T-helper 1 cell (primary cell): Measurements from ENCODE around the gene MBP.

ENCODE experiments used
- DNase-seq, 5 donors: peaks; one replicate each; pipeline ENCODE4 v3.0.0-alpha.2; 2012 to 2020

The MBP gene

GRCh38 chr18:76985156-76985950, 147.2 kb downstream of the MBP start:
- DNase-seq = no peak

GRCh38 chr18:76984193-76985155, 148.1 kb downstream of the MBP start:
- DNase-seq = no peak

- DNase-seq = no peak
Observed at GRCh38 chr18:76983613-76984051, 149.0 kb downstream of the MBP start.

DNA sequence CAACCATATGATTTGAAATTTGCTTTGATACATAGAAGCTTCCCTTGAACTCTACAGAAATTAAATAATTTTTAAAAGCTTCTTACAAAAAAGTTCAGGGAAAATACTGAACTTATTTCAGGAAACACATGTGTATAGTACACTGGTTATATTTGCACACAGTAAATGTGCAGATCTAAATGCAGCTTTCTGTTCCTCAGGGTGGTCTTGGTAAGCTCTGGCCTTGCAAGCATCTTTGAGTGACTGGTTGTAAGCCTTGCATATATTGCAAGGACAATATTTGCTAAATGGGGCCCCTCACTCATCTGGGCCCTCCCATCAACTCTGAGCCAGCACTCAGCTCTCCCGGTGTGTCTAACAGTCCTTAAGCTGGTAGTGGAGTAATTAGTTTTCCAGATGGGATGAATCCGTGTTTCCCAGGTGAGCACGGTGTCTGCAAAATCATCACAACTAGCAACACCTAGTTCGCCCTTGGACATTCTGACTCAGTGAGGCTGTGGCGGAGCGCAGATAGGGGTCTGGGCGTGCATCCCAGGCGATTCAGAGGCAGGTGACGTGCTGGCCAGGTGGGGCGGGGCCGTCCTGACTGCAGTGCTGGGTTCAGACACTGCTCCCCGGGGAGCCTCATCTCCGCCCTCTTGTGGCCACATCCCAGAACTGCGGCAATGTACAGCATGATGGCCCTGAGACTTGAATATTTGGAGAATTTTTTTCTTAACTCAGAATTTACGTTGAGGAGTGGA, 149.6 kb downstream of the MBP start:
- peak; percentile 61 to 84 (median 75) for DNase-seq

- no peak for DNase-seq
Observed at GRCh38 chr18:76982038-76982437, 150.5 kb downstream of the MBP start.

- no peak for DNase-seq
Observed at GRCh38 chr18:76981396-76981968, 151.1 kb downstream of the MBP start.

GRCh38 chr18:76980663-76981395, 151.8 kb downstream of the MBP start:
- no peak for DNase-seq

GRCh38 chr18:76979906-76980305, 152.7 kb downstream of the MBP start:
- no peak for DNase-seq

DNA sequence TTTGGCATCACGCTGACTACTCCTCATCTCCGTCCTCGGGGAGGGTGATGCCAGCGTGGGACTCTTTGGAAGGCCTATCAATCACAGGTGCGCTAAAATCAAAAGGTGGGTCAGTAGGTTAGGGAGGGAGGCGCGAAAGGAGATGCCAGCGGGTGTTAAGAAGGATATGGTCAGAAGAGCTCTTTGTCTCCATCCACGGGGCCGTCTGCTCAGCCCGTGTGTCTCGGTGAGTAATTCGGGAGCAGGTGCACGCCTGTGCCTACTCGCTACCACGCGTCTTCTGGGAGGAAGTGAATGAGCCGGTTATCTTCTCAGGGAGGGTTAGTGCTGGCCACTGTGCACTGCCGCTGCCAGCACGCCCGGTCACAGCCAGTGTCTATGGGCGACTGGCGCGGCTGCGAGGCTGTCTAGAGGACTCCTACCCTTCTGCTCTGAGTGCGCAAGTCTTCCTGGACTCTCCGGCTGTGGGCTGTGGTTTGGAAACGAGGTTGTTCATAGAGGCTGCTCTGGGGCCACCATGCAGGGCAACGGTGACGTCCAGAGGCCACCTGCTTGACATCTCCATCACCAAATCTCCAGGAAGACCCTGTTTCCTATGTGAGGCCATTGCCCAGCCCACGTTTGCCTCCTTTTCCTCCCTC, 153.4 kb downstream of the MBP start:
- DNase-seq = no peak

DNA sequence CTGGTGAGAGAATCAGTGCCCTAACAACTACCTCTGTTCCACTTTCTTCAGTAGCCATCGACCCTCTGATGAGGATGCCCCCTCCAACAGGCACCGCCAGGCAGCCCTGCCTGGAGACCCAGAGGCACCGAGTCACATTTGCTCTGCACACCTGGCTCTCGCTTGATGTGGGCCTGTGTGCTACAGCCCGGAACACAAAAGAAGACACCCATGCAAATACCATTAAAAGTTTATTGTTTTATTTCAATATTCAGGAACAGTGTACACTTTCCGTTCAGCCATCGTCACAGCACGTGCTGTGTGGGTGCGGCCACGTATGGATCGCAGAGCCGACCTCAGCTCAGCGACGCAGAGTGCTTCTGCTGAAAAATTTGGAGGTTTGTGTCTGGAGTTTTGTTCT, 154.0 kb downstream of the MBP start:
- no peak for DNase-seq

DNA sequence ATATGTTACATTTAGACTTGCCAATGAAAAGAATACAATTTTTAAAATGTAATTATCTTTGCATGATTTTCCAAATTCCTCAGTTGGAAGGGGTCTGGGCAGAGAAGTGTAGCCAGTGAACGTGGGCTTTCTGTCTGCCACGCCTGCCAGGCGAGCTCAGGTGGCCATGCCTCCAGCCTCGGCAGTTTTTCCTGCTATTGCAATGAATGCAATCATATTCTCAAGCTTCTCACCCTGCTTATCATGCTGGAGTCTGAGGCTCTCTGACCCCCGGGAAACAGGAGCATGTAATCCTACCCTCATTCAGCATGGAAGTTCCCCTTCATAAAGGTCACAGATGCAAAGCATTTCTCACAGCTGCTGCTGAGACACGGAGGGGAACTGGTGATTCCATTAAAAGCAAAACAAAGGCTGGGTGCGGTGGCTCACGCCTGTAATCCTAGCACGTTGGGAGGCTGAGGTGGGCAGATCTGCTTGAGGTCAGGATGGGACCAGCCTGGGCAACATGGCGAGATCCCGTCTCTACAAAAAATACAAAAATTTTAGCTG, 154.8 kb downstream of the MBP start:
- DNase-seq = no peak

- DNase-seq = no peak
Observed at GRCh38 chr18:76977108-76977621, 155.4 kb downstream of the MBP start.

DNA sequence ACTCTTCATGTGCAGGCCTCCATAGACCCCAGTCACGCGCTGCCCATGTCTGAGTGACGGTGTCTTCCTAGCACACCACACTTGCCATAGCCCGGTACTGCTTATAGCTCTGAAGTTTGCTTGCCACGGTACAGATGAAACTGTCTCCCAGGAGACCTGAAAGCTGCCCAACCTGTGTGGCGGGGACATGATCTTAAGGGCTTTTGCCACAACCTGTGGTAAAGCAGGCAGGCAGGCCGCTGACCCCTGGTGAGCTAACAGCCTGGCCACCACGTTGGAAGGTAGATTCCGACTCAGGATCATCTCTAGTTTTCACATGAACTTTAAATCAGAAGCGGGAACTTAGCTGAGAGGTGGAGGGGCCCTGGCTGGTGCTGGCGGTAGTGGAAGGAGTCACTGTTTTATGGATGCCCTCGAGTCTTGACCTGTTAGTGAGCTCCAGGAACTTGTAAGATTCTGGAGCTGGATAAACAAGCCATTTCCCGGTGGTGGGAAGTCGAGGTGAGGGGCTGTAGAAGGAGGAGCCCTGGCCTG, 156.9 kb downstream of the MBP start:
- DNase-seq = no peak

GRCh38 chr18:76974386-76974785, 158.2 kb downstream of the MBP start:
- DNase-seq = no peak

DNA sequence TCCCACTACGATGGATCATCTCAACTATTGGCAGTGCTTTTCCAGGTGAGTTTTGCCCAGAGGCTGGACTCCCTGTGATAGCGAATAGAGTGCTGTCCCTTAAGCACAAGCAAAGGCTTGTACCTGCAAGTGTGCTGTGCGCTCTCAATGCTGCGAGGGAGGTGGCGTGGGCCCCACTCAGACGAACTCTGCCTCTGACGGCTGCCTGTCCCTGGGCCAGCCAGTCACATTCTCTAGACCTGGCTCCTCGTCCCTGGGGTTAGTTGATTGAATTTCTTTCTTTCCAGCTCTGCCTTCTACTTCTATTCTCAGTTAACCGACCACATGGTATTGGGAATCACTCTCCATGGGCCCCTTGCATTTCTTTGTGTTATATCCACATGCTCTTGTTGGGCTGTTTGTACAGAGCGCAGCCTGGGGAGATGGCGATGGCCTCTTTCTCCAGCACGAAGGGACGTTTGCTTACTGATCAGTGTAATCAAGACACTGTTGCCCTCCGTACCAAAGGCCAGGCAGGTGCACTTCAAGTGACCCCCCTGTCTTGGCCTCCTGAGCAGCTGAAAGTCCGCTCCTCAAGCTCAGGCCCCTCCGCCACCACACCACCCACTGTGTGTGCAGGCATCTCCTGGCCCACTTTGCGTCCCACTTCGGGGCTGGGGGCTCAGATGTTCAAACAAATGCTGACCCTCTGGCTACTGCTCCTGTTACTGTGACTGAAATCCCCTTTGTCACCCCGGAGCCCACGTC, 158.9 kb downstream of the MBP start:
- no peak for DNase-seq

DNA sequence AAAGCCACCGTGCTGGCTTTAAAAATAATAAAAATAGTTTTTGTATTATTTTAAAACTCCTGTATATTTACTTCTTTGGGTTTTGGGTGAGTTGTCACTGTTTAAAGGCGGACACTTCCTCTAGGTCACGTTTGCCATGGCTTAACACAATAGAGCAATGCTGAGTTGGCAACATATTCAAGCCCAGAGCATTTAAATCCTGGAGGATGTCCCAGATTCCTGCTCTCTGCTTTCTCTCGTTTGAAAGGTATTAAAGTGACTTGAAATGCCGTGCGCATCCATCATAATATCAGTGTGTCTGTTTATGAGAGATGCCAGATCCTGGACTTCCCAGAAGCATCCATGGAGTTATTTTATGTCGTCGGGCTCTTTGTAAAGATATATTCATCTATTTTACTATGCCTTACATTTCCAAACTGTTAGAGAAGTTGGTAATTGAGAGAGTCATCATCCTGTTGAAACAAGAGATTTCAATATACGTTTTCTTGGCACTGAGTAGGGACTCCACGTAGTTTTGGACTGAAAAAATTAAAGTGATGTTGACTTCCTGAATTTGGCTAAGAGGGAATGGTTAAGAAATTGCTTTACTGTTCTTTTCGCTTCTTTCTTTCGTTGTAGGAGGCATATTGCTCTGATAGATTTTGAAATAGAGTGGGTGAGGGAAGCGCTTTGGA, 159.6 kb downstream of the MBP start:
- no peak for DNase-seq

DNA sequence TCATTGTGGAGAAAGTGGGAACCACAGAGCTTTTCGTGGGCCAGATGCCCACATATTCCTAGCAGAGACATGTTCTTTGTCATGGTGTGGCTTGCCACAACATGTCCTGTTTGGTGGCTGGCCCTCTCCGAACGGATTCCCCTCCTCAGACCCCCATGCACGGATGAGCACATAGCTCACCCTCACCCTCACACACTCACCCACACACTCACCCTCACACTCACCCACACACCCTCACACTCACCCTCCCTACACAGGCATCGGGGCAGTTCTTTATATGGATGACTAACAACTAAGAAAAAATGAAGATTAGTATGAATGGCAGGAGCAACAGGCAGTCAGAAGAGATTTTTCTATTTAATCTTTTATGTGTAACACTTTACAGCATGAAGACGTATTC, 160.3 kb downstream of the MBP start:
- DNase-seq = no peak

DNA sequence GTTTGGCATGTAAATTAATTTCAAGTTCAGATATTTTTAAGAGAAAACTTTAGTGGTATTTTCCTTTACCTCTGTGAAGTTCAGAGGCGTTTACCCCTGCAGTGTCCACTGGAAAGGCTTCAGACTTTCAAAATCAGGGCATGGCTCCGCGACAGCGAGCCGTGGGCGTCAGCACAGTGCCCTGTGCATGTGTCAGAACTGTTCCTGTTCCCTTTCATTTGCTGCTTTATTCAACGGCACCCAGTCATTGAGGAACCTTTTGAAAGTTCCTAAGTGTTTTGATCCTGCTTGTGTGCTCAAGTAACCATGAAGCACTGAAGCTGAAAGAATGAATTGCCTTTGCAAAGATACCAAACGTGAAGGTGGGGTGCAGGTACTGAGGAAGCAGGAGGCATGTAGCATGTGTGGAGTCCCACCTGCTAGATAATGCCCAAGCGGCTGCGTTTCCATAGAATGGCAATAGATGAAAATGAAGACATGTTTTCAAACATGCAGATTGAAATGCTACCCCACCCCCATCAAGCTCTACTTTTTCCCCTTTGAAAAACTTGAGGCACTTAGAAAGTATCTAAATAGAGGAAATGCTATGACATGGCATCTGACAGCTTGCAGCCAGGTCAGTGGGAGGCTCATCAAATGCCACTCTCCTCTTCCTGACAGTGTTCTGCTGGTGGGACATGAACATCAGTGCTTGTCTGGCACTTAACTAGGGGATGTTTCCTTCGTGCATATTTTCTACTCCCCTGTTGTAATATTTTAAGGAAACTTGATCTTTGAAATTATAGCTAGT, 161.6 kb downstream of the MBP start:
- no peak for DNase-seq
